RCC 7860 (cell line): ENCODE data around the gene PLA2G15.

ENCODE experiments used
- DNase-seq: peaks from one replicate; pipeline ENCODE4 v3.0.0-alpha.2; 2015; ENCODE audit warnings: low spot score
- FAIRE-seq: peaks from 2 replicates; lab custom pipeline; 2012; peaks lifted over from hg19 to GRCh38; lab: Jason Lieb, UNC

The PLA2G15 gene

DNA sequence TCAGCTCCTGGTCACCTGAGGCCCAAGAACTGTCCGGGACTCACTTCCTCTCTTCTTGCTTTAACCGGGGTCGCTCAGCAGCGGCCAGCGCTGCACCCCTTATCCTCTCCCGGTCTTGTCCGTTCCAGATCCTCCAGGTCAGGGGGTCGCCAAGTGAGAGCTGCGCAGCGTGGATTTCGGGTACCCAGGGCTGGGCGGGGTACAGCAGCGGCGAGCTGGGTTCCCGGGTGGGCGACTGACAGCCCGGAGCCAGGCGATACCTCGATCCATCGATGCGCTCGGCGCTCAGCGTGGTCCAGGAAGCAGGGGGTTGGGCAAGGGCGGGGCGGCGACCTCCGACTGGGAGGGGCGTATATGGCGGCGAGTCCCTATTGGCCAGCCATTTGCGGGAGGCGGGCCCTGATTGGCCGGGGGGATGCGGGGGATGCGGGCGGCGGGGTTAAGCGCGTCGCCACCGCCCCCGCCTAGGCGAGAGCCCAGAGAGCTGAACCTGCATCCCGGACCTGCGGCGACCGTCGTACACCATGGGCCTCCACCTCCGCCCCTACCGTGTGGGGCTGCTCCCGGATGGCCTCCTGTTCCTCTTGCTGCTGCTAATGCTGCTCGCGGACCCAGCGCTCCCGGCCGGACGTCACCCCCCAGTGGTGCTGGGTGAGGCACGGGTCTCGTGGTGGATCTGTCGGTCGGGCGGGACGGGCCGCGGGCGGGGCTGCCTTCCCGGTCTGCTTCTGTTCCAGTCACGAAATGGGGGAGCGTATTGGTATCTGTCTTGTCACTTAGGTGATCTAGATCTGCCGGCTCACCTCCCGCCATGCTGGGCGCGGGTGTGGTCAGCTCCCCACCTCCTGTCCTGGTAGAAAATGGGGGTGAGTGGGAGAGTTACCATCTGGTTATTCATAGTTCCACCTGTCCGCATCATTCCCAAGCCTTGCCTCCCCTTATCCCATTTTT lies at the start of gene PLA2G15:
Gene PLA2G15 (plus strand): TSS at position 471 of the 951 bp plus-strand sequence. CDS start 54 bp downstream, at position 525.
- DNase-seq (peak; percentile 74), FAIRE-seq (no peak)

- peak; percentile 76 for DNase-seq
- peak; percentile 91 for FAIRE-seq
Measured at GRCh38 chr16:68197250-68197649, 47.9 kb upstream of the PLA2G15 start.

DNA sequence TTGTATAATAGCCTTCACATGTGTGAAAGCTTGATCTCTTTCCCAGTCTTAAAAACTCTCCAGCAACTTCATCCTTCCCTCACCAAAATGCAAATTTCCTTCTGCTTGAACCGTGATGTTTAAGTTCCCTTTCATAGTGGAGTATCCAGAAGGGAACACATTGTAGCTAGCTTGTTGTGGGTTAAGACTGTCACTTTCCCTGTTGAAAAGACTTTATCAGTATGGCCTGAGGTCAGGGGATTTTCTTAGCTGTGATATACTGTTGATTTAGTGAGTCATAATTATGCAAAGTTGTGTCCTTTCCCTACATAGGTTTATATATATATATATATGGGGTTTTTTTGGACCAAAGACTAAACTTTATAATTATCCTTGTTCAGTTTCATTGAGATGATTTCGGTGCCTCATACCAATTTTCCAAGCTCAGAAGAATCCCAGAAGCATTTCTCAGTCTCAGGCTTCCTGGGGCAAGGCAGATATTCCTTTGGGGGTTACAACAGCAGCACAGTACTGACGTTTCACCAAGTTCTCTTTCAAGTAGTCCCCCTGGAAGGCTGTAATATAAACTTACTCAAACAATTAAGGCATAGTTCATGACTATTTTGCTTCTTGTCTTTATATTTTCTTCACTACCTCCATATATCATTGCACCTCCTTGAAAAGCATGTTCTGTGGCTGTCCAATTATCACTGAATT lies 44.9 kb upstream of the PLA2G15 start:
- FAIRE-seq = no peak
- peak; percentile 25 for DNase-seq

GRCh38 chr16:68202091-68202519 lies 43.1 kb upstream of the PLA2G15 start:
- DNase-seq (no peak), FAIRE-seq (no peak)

GRCh38 chr16:68206245-68206644 lies 38.9 kb upstream of the PLA2G15 start:
- DNase-seq (no peak), FAIRE-seq (no peak)

DNA sequence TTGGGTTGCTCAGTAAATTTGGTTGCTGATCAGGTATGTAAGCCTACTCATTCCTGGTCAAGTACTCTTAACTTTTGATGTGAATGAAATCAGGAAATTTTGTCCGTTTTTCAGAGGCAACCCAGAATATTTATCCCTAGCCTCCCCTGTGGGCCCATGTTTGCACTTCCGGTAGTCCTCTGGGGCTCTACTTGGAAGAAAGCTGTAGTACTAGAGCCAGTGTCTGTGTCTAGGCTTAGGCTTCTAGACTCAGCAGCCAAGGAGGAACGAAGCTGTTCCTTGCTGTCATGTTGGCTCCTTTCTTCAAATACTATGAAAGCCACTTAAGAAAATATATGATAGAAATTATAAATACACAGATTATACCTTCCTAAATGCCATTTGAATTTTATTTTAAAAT lies 30.4 kb upstream of the PLA2G15 start:
- DNase-seq (no peak), FAIRE-seq (no peak)

DNA sequence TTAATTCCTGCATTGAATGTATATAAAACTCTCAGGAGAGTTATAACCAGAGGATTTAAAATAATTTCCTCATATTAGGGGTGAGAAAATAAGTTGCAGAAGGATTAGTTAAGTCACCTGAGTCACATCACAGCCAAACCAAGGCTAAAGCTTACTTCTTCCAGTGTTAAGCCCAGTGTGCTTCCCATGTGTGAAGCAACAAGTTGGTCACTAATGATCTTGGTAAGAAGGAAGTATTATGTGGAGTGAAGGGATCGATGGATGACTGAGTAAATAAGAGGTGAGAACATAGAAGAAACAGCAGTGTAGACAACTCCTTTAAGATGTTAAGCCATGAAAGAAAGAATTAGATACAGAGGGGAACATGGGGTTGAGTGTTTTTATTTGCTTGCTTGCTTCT lies 29.9 kb upstream of the PLA2G15 start:
- FAIRE-seq = no peak
- no peak for DNase-seq

DNA sequence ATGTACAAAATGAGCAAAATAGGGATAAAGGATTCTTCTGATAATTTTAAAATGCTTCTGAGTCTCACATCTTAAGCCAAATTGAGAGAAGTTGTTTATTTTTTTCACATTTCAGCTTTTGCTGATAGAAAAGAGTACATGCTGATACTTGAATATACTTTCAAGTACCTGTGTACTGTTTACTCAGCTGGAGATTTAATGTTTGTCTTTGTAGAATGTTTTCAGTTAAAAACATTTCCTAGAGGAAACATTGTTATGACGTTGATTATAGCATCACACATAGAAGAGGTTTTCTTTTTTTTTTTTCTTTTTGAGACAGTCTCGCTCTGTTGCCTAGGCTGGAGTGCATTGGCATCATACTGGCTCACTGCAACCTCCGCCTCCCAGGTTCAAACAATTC lies 28.9 kb upstream of the PLA2G15 start:
- no peak for DNase-seq
- no peak for FAIRE-seq

DNA sequence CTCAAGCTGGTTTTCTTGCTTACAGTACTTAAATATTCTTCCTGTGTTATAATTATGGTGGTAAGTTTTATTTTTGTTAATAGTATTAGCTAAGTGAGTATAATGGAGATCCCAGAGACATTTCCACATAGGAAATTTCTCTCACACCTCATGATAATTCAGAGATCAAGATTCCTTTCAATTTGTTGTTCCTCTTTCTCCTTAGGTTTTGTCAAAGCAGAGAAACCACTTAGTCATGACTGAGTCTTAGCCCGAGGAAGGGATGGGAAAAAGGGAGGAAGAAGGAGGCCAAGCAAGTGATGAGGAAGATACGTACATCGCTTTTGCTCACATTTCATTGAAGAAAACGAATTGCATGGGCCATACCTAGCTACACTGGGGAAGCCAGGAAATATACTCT lies 27.7 kb upstream of the PLA2G15 start:
- FAIRE-seq (no peak), DNase-seq (no peak)

DNA sequence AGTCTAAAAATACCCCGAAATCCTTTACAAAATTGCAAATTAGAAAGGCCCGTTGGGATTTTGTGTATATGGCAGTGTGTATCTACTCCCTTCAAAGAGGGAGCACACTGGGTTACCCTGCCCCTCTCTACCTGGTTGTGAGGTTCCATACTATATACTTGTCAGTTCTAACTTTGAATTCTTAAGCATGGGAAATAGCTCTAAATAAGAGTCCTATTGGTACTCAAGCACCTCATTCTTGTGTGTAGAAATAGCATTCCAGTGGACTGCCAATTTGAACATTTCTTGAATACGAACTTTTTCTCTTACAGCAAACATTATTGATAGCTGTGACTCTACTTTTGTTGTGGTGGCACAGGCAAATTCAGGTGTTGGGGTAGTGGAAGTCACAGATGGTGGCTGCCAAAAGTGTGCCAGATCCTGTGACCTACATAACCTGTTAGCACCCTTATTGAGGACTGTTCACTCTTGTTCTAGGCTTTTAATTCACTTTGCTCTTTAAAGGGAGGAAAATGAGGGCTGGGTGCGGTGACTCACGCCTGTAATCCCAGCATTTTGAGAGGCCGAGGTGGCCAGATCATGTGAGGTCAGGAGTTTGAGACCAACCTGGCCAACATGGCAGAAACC lies 25.3 kb upstream of the PLA2G15 start:
- DNase-seq (no peak), FAIRE-seq (no peak)

DNA sequence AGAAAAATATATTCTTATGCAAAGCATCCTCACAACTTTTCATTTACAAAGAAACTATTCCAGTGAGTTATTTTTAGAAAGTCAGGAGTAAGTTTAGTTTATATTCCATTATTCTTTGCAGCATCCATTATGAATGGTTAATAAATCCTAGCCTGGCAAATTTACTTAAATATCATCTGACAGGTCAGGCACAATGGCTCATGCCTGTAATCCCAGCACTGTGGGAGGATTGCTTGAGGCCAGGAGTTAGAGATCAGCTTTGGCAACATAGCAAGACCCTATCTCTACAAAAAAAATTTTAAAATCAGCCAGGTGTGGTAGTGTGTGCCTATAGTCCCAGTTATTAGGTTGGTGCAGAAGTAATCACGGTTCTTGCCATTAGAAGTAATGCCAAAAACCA lies 22.1 kb upstream of the PLA2G15 start:
- FAIRE-seq = no peak
- DNase-seq = no peak

GRCh38 chr16:68226116-68226515 lies 19.1 kb upstream of the PLA2G15 start:
- no peak for FAIRE-seq
- DNase-seq = no peak

GRCh38 chr16:68227183-68227793 lies 17.9 kb upstream of the PLA2G15 start:
- FAIRE-seq (no peak), DNase-seq (no peak)

DNA sequence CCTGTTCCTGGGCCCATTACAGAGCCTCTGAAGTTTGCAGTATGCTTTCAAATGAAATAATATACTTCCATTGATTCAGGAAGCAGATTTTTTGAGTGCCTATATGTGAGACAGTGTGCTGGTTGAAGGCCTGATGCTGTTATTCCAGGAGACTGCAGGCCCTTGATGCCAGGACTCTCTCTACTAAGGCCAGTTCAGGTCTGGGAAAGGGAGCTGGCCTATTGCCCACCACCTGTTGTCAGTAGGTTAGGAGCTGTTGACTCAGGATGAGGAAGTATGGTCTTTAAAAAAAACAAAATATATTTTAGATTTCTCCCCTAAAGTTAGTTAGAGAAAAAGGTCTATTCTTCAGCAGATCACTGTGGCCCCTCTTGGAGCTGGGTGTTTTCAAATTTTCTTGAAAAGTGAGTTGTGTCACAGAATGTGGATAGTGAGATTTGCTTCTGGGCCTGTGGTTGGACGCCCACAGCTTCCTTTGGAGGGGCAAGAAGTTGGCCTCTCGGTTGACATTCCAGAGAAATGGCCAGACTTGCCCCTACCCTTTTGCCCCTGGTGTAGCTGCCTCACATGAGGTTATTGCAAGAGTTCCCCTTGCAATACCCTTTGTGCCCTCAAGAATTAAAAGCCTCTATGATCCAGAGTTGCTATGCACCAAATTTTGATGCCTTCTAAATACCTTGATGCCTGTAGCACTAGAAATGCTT lies 17.2 kb upstream of the PLA2G15 start:
- no peak for FAIRE-seq

DNA sequence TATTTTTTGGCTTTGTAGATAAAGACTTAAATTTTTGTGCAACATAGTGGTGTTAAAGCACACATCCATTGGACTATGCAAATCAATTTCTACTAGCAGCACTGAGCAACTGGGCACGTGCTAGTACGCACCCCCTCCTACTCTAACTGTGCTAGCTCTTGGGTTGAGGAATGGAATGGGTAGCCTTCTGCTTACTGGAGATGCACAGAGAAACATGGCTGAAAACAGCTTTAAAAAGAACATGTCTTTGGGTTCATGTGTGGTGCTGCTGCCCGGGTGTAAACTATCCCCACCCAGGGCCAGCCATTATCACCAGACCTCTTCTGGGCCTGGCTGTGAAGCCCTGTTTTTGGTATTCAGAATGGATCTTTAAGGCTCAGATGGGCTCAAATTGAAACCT lies 16.5 kb upstream of the PLA2G15 start:
- FAIRE-seq = no peak

More for the DNA sequence above, 17.2 kb upstream of the PLA2G15 start:
- no peak for DNase-seq

GRCh38 chr16:68229431-68230175 lies 15.6 kb upstream of the PLA2G15 start:
- FAIRE-seq (peak; percentile 8), DNase-seq (peak; percentile 14)

More for the DNA sequence above, 16.5 kb upstream of the PLA2G15 start:
- DNase-seq = no peak

DNA sequence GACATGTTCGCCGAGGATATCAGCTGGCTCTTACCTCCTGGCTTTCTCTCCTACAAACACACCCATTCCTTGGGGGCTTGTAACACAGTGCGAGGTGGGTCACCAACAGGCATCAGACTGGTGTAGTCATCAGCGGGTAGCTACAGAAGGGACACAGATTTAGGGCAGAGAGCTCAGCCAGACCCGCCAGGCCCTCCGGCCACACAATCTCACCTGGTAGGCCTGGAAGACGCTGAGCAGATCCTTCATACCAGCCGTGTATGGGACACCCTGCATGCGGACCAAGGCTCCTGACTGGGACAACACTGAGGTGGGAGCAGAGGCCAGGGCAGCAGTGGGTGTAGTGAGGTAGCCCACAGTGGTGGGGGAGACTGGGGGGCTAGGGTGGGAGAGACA lies 15.0 kb upstream of the PLA2G15 start:
- DNase-seq (no peak), FAIRE-seq (no peak)

DNA sequence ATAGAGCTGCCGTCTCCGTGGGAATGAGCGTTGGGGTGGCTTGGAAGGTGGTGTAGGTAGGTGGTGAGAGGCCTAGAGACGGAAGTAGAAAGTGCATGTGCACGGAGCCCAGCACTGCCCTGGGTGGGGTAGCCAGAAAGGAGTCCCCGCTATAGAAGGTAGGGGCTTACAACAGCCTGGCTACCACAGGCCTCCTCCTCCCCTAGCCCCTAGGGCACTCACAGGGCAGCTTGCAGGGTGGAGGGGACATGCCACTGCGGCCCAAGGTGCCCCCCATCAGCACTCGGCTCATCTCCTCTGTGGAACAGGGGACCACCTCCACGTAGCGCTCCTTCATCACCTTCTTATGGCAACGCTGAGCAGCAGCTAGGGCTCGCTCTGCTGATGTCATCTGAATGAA lies 14.2 kb upstream of the PLA2G15 start:
- no peak for DNase-seq
- no peak for FAIRE-seq

DNA sequence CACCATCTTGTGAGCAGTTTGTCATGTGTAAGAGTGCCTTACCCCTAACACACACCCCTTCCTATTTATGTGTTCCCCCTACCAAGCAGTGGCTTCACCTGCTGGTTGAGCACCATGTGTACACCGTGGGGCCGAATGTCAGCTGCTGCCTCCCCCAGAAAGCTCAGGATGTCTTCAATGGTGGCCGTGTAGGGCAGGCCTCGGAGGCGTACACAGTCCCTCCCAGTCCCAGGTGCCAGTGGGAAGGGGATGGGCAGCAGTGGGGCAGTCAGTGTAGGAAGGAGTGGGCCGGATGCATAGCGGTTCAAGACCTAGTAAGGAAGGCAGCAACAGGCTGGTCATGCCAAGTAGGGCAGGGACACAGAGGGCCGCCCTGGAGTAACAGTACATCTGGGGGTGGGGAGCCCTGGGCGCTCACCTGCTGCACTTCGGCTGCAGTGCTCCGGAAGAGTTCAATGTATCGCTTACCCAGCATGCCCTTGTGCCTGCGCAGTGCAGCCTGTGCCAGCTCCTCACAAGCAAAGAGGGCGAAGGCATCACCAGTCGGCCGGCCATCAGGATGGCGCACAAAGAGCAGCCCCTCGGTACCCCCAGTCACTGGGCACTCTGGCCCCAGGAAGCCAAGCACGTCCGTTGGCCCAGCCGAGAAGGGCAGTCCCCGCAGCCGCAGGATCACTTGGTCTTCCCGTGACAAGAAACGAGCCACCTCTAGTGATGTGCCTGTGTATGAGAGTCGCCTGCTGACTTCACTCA lies 13.6 kb upstream of the PLA2G15 start:
- FAIRE-seq = no peak

More for the DNA sequence above, 13.6 kb upstream of the PLA2G15 start:
- no peak for DNase-seq
